GM23338 (cell line): ENCODE measurements around the gene LRTM1.

ENCODE experiments used
- CREB1 ChIP-seq: fragments of 250-450 bp; sonication (Bioruptor Pico); IDR thresholded peaks from 2 replicates; pipeline ENCODE4 v1.5.0; 2020; ENCODE audit warnings: low read depth, mild to moderate bottlenecking, moderate library complexity
- EZH2 ChIP-seq: fragments of 200-600 bp; sonication (generic); IDR thresholded peaks from one replicate; pipeline ENCODE4 v1.8.0; 2017; ENCODE audit warnings: antibody characterized with exemption, mild to moderate bottlenecking, low read depth; ENCODE audit not compliant: unreplicated experiment
- EZH2phosphoT487 ChIP-seq: fragments of 200-600 bp; sonication (generic); IDR thresholded peaks from one replicate; pipeline ENCODE4 v1.8.1; 2018; ENCODE audit warnings: antibody characterized with exemption; ENCODE audit not compliant: unreplicated experiment
- JUNB ChIP-seq: IDR thresholded peaks from one replicate; pipeline ENCODE4 v1.6.1; 2016; ENCODE audit warnings: antibody characterized with exemption; ENCODE audit not compliant: unreplicated experiment
- NANOG ChIP-seq: IDR thresholded peaks from 2 replicates; pipeline ENCODE4 v1.6.1; 2016; ENCODE audit warnings: antibody characterized with exemption, borderline replicate concordance
- POLR2AphosphoS5 ChIP-seq: IDR thresholded peaks from 2 replicates; pipeline ENCODE4 v1.6.1; 2016; ENCODE audit warnings: antibody characterized with exemption, low read depth
- STAT1 ChIP-seq: IDR thresholded peaks from one replicate; pipeline ENCODE4 v1.6.1; 2016; ENCODE audit warnings: antibody characterized with exemption; ENCODE audit not compliant: unreplicated experiment
- ZNF114 ChIP-seq: fragments of 250-450 bp; sonication (Bioruptor Pico); IDR thresholded peaks from 2 replicates; pipeline ENCODE4 v1.5.0; 2020; ENCODE audit warnings: mild to moderate bottlenecking, moderate library complexity
- ZNF331 ChIP-seq: fragments of 250-450 bp; sonication (Bioruptor Pico); IDR thresholded peaks from 2 replicates; pipeline ENCODE4 v1.5.0; 2020; ENCODE audit warnings: low read depth, mild to moderate bottlenecking, moderate library complexity
- TF ChIP-seq, protein P1 (sequence below), 2 experiments: fragments of 200-600 bp in 1 of 2; sonication (generic) in 1 of 2; conservative IDR thresholded peaks; 2 replicates each; pipeline versions ENCODE4 v1.5.1 to v1.6.1; 2016 to 2017; ENCODE audit warnings: antibody characterized with exemption in 2 of 2, low read depth in 2 of 2, mild to moderate bottlenecking in 2 of 2, moderate library complexity in 1 of 2
- TF ChIP-seq, protein P2 (sequence below): IDR thresholded peaks from one replicate; pipeline ENCODE4 v1.6.1; 2018; ENCODE audit warnings: antibody characterized with exemption; ENCODE audit not compliant: unreplicated experiment
- TF ChIP-seq, protein P3 (sequence below): IDR thresholded peaks from 2 replicates; pipeline ENCODE4 v1.6.1; 2016; ENCODE audit warnings: antibody characterized with exemption

DNA sequence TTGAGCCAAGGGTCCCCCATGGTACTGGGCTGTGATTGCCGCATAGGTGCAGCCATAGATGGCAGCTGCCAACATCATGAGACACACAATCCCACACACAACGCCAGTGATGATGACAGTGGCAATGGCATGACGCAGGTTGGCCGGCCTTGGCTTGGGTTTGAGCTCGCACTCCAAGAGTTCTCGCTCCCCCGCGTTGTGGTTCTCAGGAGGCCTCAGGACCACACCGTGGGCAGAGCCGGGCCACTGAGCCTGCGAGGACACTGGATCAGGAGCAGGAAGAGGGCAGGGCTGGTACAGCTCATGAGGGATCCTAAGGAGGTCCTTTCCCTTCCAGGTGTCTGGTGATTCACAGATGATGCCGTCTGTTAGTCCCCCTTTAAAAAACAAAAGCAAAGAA is 9.3 kb downstream of the LRTM1 start:
- TF ChIP-seq POLR2AphosphoS5 (no peak), EZH2 (no peak), EZH2phosphoT487 (no peak), JUNB (no peak), ZNF331 (no peak), STAT1 (no peak), CREB1 (CRISPR knock-in tag) (no peak), ZNF114 (CRISPR knock-in tag) (no peak), NANOG (no peak)
- TF ChIP-seq, protein P1, sequence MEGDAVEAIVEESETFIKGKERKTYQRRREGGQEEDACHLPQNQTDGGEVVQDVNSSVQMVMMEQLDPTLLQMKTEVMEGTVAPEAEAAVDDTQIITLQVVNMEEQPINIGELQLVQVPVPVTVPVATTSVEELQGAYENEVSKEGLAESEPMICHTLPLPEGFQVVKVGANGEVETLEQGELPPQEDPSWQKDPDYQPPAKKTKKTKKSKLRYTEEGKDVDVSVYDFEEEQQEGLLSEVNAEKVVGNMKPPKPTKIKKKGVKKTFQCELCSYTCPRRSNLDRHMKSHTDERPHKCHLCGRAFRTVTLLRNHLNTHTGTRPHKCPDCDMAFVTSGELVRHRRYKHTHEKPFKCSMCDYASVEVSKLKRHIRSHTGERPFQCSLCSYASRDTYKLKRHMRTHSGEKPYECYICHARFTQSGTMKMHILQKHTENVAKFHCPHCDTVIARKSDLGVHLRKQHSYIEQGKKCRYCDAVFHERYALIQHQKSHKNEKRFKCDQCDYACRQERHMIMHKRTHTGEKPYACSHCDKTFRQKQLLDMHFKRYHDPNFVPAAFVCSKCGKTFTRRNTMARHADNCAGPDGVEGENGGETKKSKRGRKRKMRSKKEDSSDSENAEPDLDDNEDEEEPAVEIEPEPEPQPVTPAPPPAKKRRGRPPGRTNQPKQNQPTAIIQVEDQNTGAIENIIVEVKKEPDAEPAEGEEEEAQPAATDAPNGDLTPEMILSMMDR (conservative IDR thresholded peaks at IDR 0.05; ENCODE audit: low read depth in 2 of 2) = no peak
- TF ChIP-seq, protein P2, sequence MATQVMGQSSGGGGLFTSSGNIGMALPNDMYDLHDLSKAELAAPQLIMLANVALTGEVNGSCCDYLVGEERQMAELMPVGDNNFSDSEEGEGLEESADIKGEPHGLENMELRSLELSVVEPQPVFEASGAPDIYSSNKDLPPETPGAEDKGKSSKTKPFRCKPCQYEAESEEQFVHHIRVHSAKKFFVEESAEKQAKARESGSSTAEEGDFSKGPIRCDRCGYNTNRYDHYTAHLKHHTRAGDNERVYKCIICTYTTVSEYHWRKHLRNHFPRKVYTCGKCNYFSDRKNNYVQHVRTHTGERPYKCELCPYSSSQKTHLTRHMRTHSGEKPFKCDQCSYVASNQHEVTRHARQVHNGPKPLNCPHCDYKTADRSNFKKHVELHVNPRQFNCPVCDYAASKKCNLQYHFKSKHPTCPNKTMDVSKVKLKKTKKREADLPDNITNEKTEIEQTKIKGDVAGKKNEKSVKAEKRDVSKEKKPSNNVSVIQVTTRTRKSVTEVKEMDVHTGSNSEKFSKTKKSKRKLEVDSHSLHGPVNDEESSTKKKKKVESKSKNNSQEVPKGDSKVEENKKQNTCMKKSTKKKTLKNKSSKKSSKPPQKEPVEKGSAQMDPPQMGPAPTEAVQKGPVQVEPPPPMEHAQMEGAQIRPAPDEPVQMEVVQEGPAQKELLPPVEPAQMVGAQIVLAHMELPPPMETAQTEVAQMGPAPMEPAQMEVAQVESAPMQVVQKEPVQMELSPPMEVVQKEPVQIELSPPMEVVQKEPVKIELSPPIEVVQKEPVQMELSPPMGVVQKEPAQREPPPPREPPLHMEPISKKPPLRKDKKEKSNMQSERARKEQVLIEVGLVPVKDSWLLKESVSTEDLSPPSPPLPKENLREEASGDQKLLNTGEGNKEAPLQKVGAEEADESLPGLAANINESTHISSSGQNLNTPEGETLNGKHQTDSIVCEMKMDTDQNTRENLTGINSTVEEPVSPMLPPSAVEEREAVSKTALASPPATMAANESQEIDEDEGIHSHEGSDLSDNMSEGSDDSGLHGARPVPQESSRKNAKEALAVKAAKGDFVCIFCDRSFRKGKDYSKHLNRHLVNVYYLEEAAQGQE = no peak
- TF ChIP-seq, protein P3, sequence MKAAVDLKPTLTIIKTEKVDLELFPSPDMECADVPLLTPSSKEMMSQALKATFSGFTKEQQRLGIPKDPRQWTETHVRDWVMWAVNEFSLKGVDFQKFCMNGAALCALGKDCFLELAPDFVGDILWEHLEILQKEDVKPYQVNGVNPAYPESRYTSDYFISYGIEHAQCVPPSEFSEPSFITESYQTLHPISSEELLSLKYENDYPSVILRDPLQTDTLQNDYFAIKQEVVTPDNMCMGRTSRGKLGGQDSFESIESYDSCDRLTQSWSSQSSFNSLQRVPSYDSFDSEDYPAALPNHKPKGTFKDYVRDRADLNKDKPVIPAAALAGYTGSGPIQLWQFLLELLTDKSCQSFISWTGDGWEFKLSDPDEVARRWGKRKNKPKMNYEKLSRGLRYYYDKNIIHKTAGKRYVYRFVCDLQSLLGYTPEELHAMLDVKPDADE = no peak
